ENCODE results near the gene ARAF.

DNA sequence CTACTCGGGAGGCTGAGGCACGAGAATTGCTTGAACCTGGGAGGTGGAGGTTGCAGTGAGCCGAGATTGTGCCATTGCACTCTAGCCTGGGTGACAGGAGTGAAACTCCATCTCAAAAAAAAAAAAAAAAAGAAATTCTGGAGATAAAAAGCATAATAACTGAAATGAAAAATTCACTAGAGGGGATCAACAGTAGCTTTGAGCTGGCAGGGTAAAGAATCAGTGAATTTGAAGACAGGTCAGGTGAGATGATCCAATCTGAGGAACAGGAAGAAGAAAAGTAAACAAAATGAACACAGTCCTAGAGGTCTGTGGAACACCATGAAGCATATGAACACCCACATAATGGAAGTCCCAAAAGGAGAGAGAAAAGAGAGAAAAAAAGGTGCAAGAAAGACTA, 36.2 kb downstream of the ARAF start:
- TF ChIP-seq CTCF (conservative IDR thresholded peaks at IDR 0.05 in 1 of 2, IDR thresholded peaks at IDR 0.05 in 1 of 2; ENCODE audit: extremely low read depth in 1 of 2, insufficient read depth in 1 of 2, low read depth in 1 of 2, low read length in 2 of 2) (no peak), EZH2 (IDR thresholded peaks at IDR 0.05; ENCODE audit: borderline replicate concordance, low read length) (no peak)

Data from mammary epithelial cell (primary cell).